B cell (primary cell): ENCODE measurements around the gene PDE4B. TPM values are rescaled to one million over a fixed set of nuclear protein-coding genes. Genes with fewer than 3 reads are reported as not detected.

Experiments used
- ATAC-seq: fragments of 200-7000 bp; cut with Tn5 transposase; one replicate; pipeline ENCODE4 v1.10.0; 2021; ENCODE audit warnings: low read depth, mild to moderate bottlenecking, moderate number of reproducible peaks, moderate library complexity
- CTCF ChIA-PET: fragments of 350-600 bp; sonication (Branson Sonifier 250); formaldehyde crosslinking; loops from one replicate; lab custom pipeline; 2021; ENCODE audit warnings: antibody characterized with exemption, inconsistent platforms; lab: Charles Lee
- POLR2A ChIA-PET: fragments of 350-600 bp; sonication (Branson Sonifier 250); formaldehyde crosslinking; loops from one replicate; lab custom pipeline; 2021; ENCODE audit warnings: antibody characterized with exemption; lab: Charles Lee
- DNase-seq: peaks from one replicate; pipeline ENCODE4 v3.0.0; 2013
- H2AFZ ChIP-seq: 2 replicates; pipeline ENCODE4 v1.6.1; 2012; ENCODE audit warnings: mild to moderate bottlenecking, low read depth, low read length; ENCODE audit not compliant: insufficient read depth, poor library complexity, severe bottlenecking
- H3K27ac ChIP-seq, 2 donors: 1 replicate in 1 of 2; 2 replicates in 1 of 2; pipeline ENCODE4 v1.5.1; 2012 to 2013; ENCODE audit warnings: low read length in 2 of 2, mild to moderate bottlenecking in 2 of 2, moderate library complexity in 1 of 2
- H3K27me3 ChIP-seq, 4 experiments: fragments of 200-600 bp in 1 of 4; sonication (generic) in 1 of 4; replicated peaks in 1 of 4; 1 replicate in 2 of 4; 2 replicates in 2 of 4; pipeline versions ENCODE4 v1.6.1 to v1.7.0; 2013 to 2016; ENCODE audit warnings: low read length in 3 of 4, mild to moderate bottlenecking in 2 of 4, mixed read lengths in 1 of 4, moderate library complexity in 1 of 4; ENCODE audit not compliant: insufficient read depth in 4 of 4, control insufficient read depth in 3 of 4; ENCODE audit errors: control extremely low read depth in 1 of 4
- H3K36me3 ChIP-seq, 2 experiments: replicated peaks in 1 of 2; 1 replicate in 1 of 2; 2 replicates in 1 of 2; pipeline versions ENCODE4 v1.6.1 to v1.7.1; 2013; ENCODE audit warnings: low read length in 1 of 2; ENCODE audit not compliant: insufficient read depth in 2 of 2, control insufficient read depth in 1 of 2; ENCODE audit errors: control extremely low read depth in 1 of 2, extremely low read depth in 1 of 2
- H3K4me1 ChIP-seq, 2 donors: fragments of 200-600 bp in 1 of 2; sonication (generic) in 1 of 2; 1 replicate in 1 of 2; 2 replicates in 1 of 2; pipeline versions ENCODE4 v1.5.1 to v1.6.1; 2013 to 2017; ENCODE audit warnings: low read length in 2 of 2; ENCODE audit not compliant: control insufficient read depth in 2 of 2, insufficient read depth in 2 of 2
- H3K4me2 ChIP-seq: replicated peaks from 2 replicates; pipeline ENCODE3; 2012; ENCODE audit warnings: mild to moderate bottlenecking, low read depth, low read length; ENCODE audit not compliant: poor library complexity, severe bottlenecking
- H3K4me3 ChIP-seq, 5 experiments: fragments of 200-600 bp in 1 of 5; sonication (generic) in 1 of 5; 1 replicate in 3 of 5; 2 replicates in 2 of 5; pipeline versions ENCODE4 v1.5.1 to v1.7.0; 2011 to 2016; ENCODE audit warnings: low read length in 4 of 5, mild to moderate bottlenecking in 4 of 5, low read depth in 2 of 5, control low read depth in 1 of 5, moderate library complexity in 1 of 5; ENCODE audit not compliant: insufficient read depth in 1 of 5; ENCODE audit errors: control extremely low read depth in 1 of 5, extremely low read depth in 1 of 5
- H3K79me2 ChIP-seq: fragments of 200-600 bp; sonication (generic); one replicate; pipeline ENCODE4 v1.6.0; 2016; ENCODE audit warnings: low read length; ENCODE audit not compliant: control insufficient read depth, insufficient read depth
- H3K9ac ChIP-seq: fragments of 200-600 bp; sonication (generic); 2 replicates; pipeline ENCODE4 v1.6.1; 2017; ENCODE audit warnings: mild to moderate bottlenecking, low read length, moderate library complexity
- H3K9me3 ChIP-seq, 3 donors: one replicate each; pipeline versions ENCODE4 v1.6.1 to v1.7.1; 2013; ENCODE audit warnings: low read length in 2 of 3; ENCODE audit not compliant: control insufficient read depth in 2 of 3, insufficient read depth in 1 of 3; ENCODE audit errors: control extremely low read depth in 1 of 3
- H4K20me1 ChIP-seq: 2 replicates; pipeline ENCODE4 v1.6.0; 2012; ENCODE audit warnings: mild to moderate bottlenecking, low read length; ENCODE audit not compliant: insufficient read depth, control insufficient read depth, poor library complexity, severe bottlenecking
- H3K27ac Mint-ChIP-seq: one replicate; pipeline ENCODE4 v1.8.0; 2021; ENCODE audit warnings: mixed read lengths
- H3K27me3 Mint-ChIP-seq: one replicate; pipeline ENCODE4 v1.8.0; 2021; ENCODE audit warnings: mixed read lengths
- H3K4me1 Mint-ChIP-seq: one replicate; pipeline ENCODE4 v1.8.0; 2021; ENCODE audit warnings: mixed read lengths
- H3K4me3 Mint-ChIP-seq: one replicate; pipeline ENCODE4 v1.8.0; 2021; ENCODE audit warnings: mixed read lengths
- H3K9me3 Mint-ChIP-seq: one replicate; pipeline ENCODE4 v1.8.0; 2022; ENCODE audit warnings: mixed read lengths; ENCODE audit not compliant: insufficient read depth
- CTCF ChIP-seq: fragments of 200-600 bp; IDR thresholded peaks from one replicate; pipeline ENCODE4 v1.8.0; 2022; ENCODE audit warnings: antibody characterized with exemption, mild to moderate bottlenecking
- EZH2 ChIP-seq: IDR thresholded peaks from 2 replicates; pipeline ENCODE4 v1.6.1; 2012; ENCODE audit warnings: borderline replicate concordance, low read depth, mild to moderate bottlenecking, moderate library complexity, low read length; ENCODE audit not compliant: insufficient read depth, poor library complexity, severe bottlenecking
- WGBS: methylation state at CpG from one replicate; pipeline ENCODE4 v1.1.5; 2013; ENCODE audit warnings: missing lambda C conversion rate; ENCODE audit not compliant: insufficient coverage; 5-methylcytosine and 5-hydroxymethylcytosine counted together
- intact Hi-C: fragments of 100-400 bp; cut with micrococcal nuclease; formaldehyde crosslinking; loops from one replicate; pipeline ENCODE4 v1.10.0; 2022
- polyA plus RNA-seq: library from polyadenylated mRNA; depleted of rRNA; stranded (reverse); fragments of >200 nt; gene quantifications from 2 replicates; pipeline ENCODE4 v1.2.3, GENCODE V29; 2012
- total RNA-seq, 2 donors: library from RNA; stranded (reverse); fragments of 120-200 nt in 1 of 2; gene quantifications; 1 replicate in 1 of 2; 2 replicates in 1 of 2; pipeline versions ENCODE4 v1.2.3 to v1.2.4, GENCODE V29; 2013 to 2022

PDE4B gene
- total and polyA plus RNA-seq, 2 donors (not counting 1 experiment from before 2014, with no cell fraction given): 63.7 to 242 TPM

DNA sequence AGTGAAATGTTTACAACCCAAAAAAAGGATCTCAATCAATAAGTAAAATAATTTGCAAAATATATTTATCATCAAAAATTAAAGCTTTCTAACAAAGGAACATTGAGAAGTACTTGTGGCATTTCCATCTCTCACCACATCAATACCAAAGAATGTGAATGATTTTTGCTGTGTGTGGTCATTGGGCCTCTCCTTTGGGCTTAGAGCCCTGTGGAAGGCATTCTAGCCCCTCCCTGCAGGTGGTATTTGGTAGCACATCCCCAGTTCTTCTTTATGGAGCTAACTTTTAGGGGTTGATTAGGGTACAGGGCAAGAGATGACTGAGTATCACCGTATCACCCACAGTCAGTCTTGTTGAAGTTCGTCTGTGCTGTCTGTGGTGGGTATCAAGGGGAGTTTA lies 447.1 kb downstream of the PDE4B start:
- H3K4me1 ChIP-seq: no peaks in the 10 kb centered on the region
- no CpG with 5 or more reads among the region's 2 CpGs for WGBS
- no peaks in the 10 kb centered on the region for H3K9me3 ChIP-seq
- no peaks in the 10 kb centered on the region for H4K20me1 ChIP-seq
- POLR2A ChIA-PET: no interaction called here
- peak; percentile 31 for TF ChIP-seq CTCF
- TF ChIP-seq EZH2: no peak
- H3K27ac ChIP-seq: no peak overlapping the region
- H3K79me2 ChIP-seq: no peaks in the 10 kb centered on the region
- H3K4me3 Mint-ChIP-seq: no peak overlapping the region
- no peaks in the 10 kb centered on the region for H3K9me3 Mint-ChIP-seq
- H3K9ac ChIP-seq: no peak overlapping the region
- H3K4me1 Mint-ChIP-seq: no peaks in the 10 kb centered on the region
- no peak overlapping the region for H3K27ac Mint-ChIP-seq
- no peak for ATAC-seq
- H3K27me3 Mint-ChIP-seq: peaks cover 25% of the 10 kb centered on the region
- no peak overlapping the region for H3K4me2 ChIP-seq
- DNase-seq: no peak
- CTCF ChIA-PET: interaction anchor here (0.9 to 23.9 kb wide), 4 partner anchors 14 to 283 kb away, joined by 3 to 572 read pairs (median 80); no protein-coding TSS in a partner anchor
- no peaks in the 10 kb centered on the region for H3K36me3 ChIP-seq
- H3K4me3 ChIP-seq: no peak overlapping the region
- H2AFZ ChIP-seq: no peak overlapping the region
- peaks cover 0 to 7% (median 0%) of the 10 kb centered on the region in 4 experiments for H3K27me3 ChIP-seq
- intact Hi-C loops: loop anchor here (10.0 kb wide), 2 partner anchors 815 to 1565 kb away; partner anchors contain the start of genes LEPR and LEPROT
